ENCODE results near the gene F10.
"Not testable (repeated sequence)": the region's sequence is repeated elsewhere in the genome, so short reads cannot be mapped to it uniquely, and the experiment has no call there.

The F10 gene

GRCh38 chr13:113155982-113156655 lies 33.5 kb downstream of the F10 start:
- no peak for DNase-seq

- no peak for DNase-seq
Observed at GRCh38 chr13:113157206-113157928, 34.8 kb downstream of the F10 start.

- no peak for DNase-seq
Observed at GRCh38 chr13:113157929-113158747, 35.5 kb downstream of the F10 start, which contains the start of gene PROZ. Gene PROZ, plus strand, starts transcription at chr13:113158648. Its CDS starts 13 bp downstream, at chr13:113158661.

GRCh38 chr13:113158946-113159345 lies 36.3 kb downstream of the F10 start:
- no peak for DNase-seq

- DNase-seq, result no peak
Observed at GRCh38 chr13:113159701-113160100, 37.1 kb downstream of the F10 start.

GRCh38 chr13:113160983-113161382 lies 38.4 kb downstream of the F10 start:
- no peak for DNase-seq

GRCh38 chr13:113161433-113161832 lies 38.8 kb downstream of the F10 start:
- DNase-seq, result no peak

GRCh38 chr13:113161975-113162374 lies 39.4 kb downstream of the F10 start:
- not testable (repeated sequence) for DNase-seq

- DNase-seq, result no peak
Observed at GRCh38 chr13:113162783-113163685, 40.4 kb downstream of the F10 start.

- no peak for DNase-seq
Observed at GRCh38 chr13:113164492-113164891, 41.9 kb downstream of the F10 start.

GRCh38 chr13:113166266-113166665 lies 43.7 kb downstream of the F10 start:
- no peak for DNase-seq

- no peak for DNase-seq
Observed at GRCh38 chr13:113166681-113167080, 44.1 kb downstream of the F10 start.

GRCh38 chr13:113167155-113167554 lies 44.6 kb downstream of the F10 start:
- DNase-seq, result no peak

GRCh38 chr13:113167575-113167974 lies 45.0 kb downstream of the F10 start:
- no peak for DNase-seq

- DNase-seq, result no peak
Observed at GRCh38 chr13:113168211-113168610, 45.6 kb downstream of the F10 start.

- peak; percentile 19 for DNase-seq
Observed at GRCh38 chr13:113169277-113170272, 47.0 kb downstream of the F10 start.

- DNase-seq, result no peak
Observed at GRCh38 chr13:113170511-113170910, 47.9 kb downstream of the F10 start.

GRCh38 chr13:113171250-113172125 lies 48.9 kb downstream of the F10 start:
- DNase-seq, result no peak

GRCh38 chr13:113172419-113172926 lies 49.9 kb downstream of the F10 start:
- no peak for DNase-seq

GRCh38 chr13:113176280-113176679 lies 53.7 kb downstream of the F10 start:
- no peak for DNase-seq
